WTC11 (cell line): ENCODE results near the gene GABRB1. TPM values are rescaled to one million over a fixed set of nuclear protein-coding genes. Genes with fewer than 3 reads are reported as not detected.

Source experiments
- ATAC-seq: fragments of 200-7000 bp; cut with Tn5 transposase; 2 replicates; pipeline ENCODE4 v1.10.0; 2021; ENCODE audit warnings: mild to moderate bottlenecking, moderate library complexity
- CTCF ChIA-PET: fragments of 300-600 bp; sonication (Branson Sonifier 250); formaldehyde crosslinking; loops from one replicate; lab custom pipeline; 2021; ENCODE audit warnings: antibody characterized with exemption; lab: Charles Lee
- POLR2A ChIA-PET: fragments of 350-600 bp; sonication (Branson Sonifier 250); formaldehyde crosslinking; loops from one replicate; lab custom pipeline; 2021; ENCODE audit warnings: antibody characterized with exemption; lab: Charles Lee
- DNase-seq: peaks from one replicate; pipeline ENCODE4 v3.0.0; 2021; ENCODE audit warnings: low spot score
- H3K27ac Mint-ChIP-seq: 2 replicates; pipeline ENCODE4 v1.8.0; 2021; ENCODE audit warnings: mixed read lengths
- H3K27me3 Mint-ChIP-seq: 2 replicates; pipeline ENCODE4 v1.8.0; 2021; ENCODE audit warnings: low read depth, mild to moderate bottlenecking, moderate library complexity, mixed read lengths
- H3K36me3 Mint-ChIP-seq: 2 replicates; pipeline ENCODE4 v1.8.0; 2021; ENCODE audit warnings: mixed read lengths
- H3K4me1 Mint-ChIP-seq: 2 replicates; pipeline ENCODE4 v1.8.0; 2022; ENCODE audit warnings: mixed read lengths
- H3K4me3 Mint-ChIP-seq: 2 replicates; pipeline ENCODE4 v1.8.0; 2021; ENCODE audit warnings: mild to moderate bottlenecking, moderate library complexity, mixed read lengths
- H3K9me3 Mint-ChIP-seq: 2 replicates; pipeline ENCODE4 v1.8.0; 2021; ENCODE audit warnings: mixed read lengths
- ELF4 ChIP-seq: sonication (generic); formaldehyde crosslinking; IDR thresholded peaks from 2 replicates; pipeline ENCODE4 v1.8.1; 2022; ENCODE audit warnings: low read depth, mild to moderate bottlenecking, moderate library complexity, missing genetic modification reagents
- HMGA2 ChIP-seq: fragments of 250-450 bp; sonication (Bioruptor Pico); IDR thresholded peaks from 2 replicates; pipeline ENCODE4 v1.4.0; 2021; ENCODE audit warnings: mild to moderate bottlenecking, moderate library complexity
- IRF2 ChIP-seq: sonication (generic); formaldehyde crosslinking; IDR thresholded peaks from 2 replicates; pipeline ENCODE4 v1.8.0; 2022; ENCODE audit warnings: low read depth, missing genetic modification reagents, borderline replicate concordance
- KAT7 ChIP-seq: sonication (generic); formaldehyde crosslinking; IDR thresholded peaks from 2 replicates; pipeline ENCODE4 v1.8.1; 2023; ENCODE audit warnings: missing genetic modification reagents, mild to moderate bottlenecking, borderline replicate concordance
- NR3C1 ChIP-seq: sonication (generic); formaldehyde crosslinking; conservative IDR thresholded peaks from 2 replicates; pipeline ENCODE4 v1.8.1; 2023; ENCODE audit warnings: low read depth, mild to moderate bottlenecking, missing genetic modification reagents
- RELA ChIP-seq: sonication (generic); formaldehyde crosslinking; IDR thresholded peaks from 2 replicates; pipeline ENCODE4 v1.8.1; 2022; ENCODE audit warnings: missing genetic modification reagents, mild to moderate bottlenecking, borderline replicate concordance
- RORB ChIP-seq: fragments of 250-450 bp; sonication (Bioruptor Pico); IDR thresholded peaks from 2 replicates; pipeline ENCODE4 v1.9.0; 2021; ENCODE audit warnings: mild to moderate bottlenecking
- SOX15 ChIP-seq: fragments of 250-450 bp; sonication (Bioruptor Pico); IDR thresholded peaks from 2 replicates; pipeline ENCODE4 v1.9.0; 2021; ENCODE audit warnings: mild to moderate bottlenecking
- TP53 ChIP-seq: sonication (generic); formaldehyde crosslinking; IDR thresholded peaks from 2 replicates; pipeline ENCODE4 v1.8.1; 2023; ENCODE audit warnings: mild to moderate bottlenecking, missing genetic modification reagents
- ZNF396 ChIP-seq: fragments of 250-450 bp; sonication (Bioruptor Pico); IDR thresholded peaks from 2 replicates; pipeline ENCODE4 v1.8.0; 2021; ENCODE audit warnings: mild to moderate bottlenecking, moderate library complexity, borderline replicate concordance
- total RNA-seq: library from RNA; stranded (reverse); gene quantifications from 3 replicates; pipeline ENCODE4 v1.2.3, GENCODE V29; 2021
- TF ChIP-seq, protein P1 (sequence below): sonication (generic); formaldehyde crosslinking; IDR thresholded peaks from 2 replicates; pipeline ENCODE4 v1.8.1; 2023; ENCODE audit warnings: mild to moderate bottlenecking, missing genetic modification reagents, moderate library complexity
- TF ChIP-seq, protein P2 (sequence below): sonication (generic); formaldehyde crosslinking; conservative IDR thresholded peaks from 2 replicates; pipeline ENCODE4 v1.8.1; 2022; ENCODE audit warnings: mild to moderate bottlenecking, missing genetic modification reagents
- TF ChIP-seq, protein P3 (sequence below): sonication (generic); formaldehyde crosslinking; IDR thresholded peaks from 2 replicates; pipeline ENCODE4 v1.8.1; 2023; ENCODE audit warnings: mild to moderate bottlenecking, moderate library complexity, missing genetic modification reagents
- TF ChIP-seq, protein P4 (sequence below): sonication (generic); formaldehyde crosslinking; conservative IDR thresholded peaks from 2 replicates; pipeline ENCODE4 v1.8.1; 2023; ENCODE audit warnings: mild to moderate bottlenecking, low read depth, missing genetic modification reagents, moderate library complexity
- TF ChIP-seq, protein P5 (sequence below): sonication (generic); formaldehyde crosslinking; IDR thresholded peaks from 2 replicates; pipeline ENCODE4 v1.8.1; 2022; ENCODE audit warnings: low read depth, mild to moderate bottlenecking, moderate library complexity, missing genetic modification reagents, borderline replicate concordance
- TF ChIP-seq, protein P6 (sequence below): fragments of 250-450 bp; sonication (Bioruptor Pico); IDR thresholded peaks from 2 replicates; pipeline ENCODE4 v1.9.0; 2021; ENCODE audit warnings: mild to moderate bottlenecking, borderline replicate concordance
- TF ChIP-seq, protein P7 (sequence below): sonication (generic); formaldehyde crosslinking; IDR thresholded peaks from 2 replicates; pipeline ENCODE4 v1.8.1; 2022; ENCODE audit warnings: missing genetic modification reagents, borderline replicate concordance
- TF ChIP-seq, protein P8 (sequence below): sonication (generic); formaldehyde crosslinking; IDR thresholded peaks from 2 replicates; pipeline ENCODE4 v1.8.0; 2023; ENCODE audit warnings: missing genetic modification reagents

The GABRB1 gene
- total RNA-seq, 1 experiment from 2014 or later = 0.66 TPM

DNA sequence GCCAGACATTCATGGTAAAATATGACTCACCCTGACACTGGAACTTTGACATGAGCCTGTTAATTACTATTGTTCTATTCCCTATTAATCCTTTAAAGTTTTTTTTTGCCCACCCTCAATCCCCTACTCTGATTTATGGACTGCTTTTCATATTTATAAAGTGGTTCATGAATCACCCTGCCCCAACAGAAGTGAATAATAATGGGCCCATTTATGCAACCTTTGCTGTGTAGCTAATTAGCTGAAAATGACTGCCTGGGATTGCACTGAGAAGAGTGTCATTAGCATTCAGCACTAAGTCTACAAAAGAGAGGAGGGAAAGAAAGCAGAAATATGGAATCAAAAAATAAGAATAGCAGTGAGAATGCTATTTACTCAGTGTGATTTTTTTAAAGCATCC, 277.8 kb downstream of the GABRB1 start:
- Mint-ChIP-seq H3K4me1 (0 out of 2 replicates have a peak, but pooled peaks cover 7% of the 10 kb centered on the region), H3K27me3 (no peaks in the 10 kb centered on the region), H3K9me3 (no peaks in the 10 kb centered on the region), H3K4me3 (no peak overlapping the region), H3K36me3 (no peaks in the 10 kb centered on the region), H3K27ac (no peak overlapping the region)
- DNase-seq (no peak), ATAC-seq (no peak)
- CTCF ChIA-PET = no interaction called here
- TF ChIP-seq NR3C1 (CRISPR knock-in tag) (no peak), ELF4 (CRISPR knock-in tag) (no peak), IRF2 (CRISPR knock-in tag) (no peak), KAT7 (CRISPR knock-in tag) (no peak), SOX15 (CRISPR knock-in tag) (no peak), HMGA2 (no peak), TP53 (no peak), RELA (CRISPR knock-in tag) (no peak), RORB (CRISPR knock-in tag) (no peak), ZNF396 (no peak)
- TF ChIP-seq, protein P1, sequence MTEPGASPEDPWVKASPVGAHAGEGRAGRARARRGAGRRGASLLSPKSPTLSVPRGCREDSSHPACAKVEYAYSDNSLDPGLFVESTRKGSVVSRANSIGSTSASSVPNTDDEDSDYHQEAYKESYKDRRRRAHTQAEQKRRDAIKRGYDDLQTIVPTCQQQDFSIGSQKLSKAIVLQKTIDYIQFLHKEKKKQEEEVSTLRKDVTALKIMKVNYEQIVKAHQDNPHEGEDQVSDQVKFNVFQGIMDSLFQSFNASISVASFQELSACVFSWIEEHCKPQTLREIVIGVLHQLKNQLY (CRISPR knock-in tag) = no peak
- TF ChIP-seq, protein P2, sequence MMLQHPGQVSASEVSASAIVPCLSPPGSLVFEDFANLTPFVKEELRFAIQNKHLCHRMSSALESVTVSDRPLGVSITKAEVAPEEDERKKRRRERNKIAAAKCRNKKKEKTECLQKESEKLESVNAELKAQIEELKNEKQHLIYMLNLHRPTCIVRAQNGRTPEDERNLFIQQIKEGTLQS (CRISPR knock-in tag) = no peak
- TF ChIP-seq, protein P3, sequence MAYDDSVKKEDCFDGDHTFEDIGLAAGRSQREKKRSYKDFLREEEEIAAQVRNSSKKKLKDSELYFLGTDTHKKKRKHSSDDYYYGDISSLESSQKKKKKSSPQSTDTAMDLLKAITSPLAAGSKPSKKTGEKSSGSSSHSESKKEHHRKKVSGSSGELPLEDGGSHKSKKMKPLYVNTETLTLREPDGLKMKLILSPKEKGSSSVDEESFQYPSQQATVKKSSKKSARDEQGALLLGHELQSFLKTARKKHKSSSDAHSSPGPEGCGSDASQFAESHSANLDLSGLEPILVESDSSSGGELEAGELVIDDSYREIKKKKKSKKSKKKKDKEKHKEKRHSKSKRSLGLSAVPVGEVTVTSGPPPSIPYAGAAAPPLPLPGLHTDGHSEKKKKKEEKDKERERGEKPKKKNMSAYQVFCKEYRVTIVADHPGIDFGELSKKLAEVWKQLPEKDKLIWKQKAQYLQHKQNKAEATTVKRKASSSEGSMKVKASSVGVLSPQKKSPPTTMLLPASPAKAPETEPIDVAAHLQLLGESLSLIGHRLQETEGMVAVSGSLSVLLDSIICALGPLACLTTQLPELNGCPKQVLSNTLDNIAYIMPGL (CRISPR knock-in tag) = no peak
- TF ChIP-seq, protein P4, sequence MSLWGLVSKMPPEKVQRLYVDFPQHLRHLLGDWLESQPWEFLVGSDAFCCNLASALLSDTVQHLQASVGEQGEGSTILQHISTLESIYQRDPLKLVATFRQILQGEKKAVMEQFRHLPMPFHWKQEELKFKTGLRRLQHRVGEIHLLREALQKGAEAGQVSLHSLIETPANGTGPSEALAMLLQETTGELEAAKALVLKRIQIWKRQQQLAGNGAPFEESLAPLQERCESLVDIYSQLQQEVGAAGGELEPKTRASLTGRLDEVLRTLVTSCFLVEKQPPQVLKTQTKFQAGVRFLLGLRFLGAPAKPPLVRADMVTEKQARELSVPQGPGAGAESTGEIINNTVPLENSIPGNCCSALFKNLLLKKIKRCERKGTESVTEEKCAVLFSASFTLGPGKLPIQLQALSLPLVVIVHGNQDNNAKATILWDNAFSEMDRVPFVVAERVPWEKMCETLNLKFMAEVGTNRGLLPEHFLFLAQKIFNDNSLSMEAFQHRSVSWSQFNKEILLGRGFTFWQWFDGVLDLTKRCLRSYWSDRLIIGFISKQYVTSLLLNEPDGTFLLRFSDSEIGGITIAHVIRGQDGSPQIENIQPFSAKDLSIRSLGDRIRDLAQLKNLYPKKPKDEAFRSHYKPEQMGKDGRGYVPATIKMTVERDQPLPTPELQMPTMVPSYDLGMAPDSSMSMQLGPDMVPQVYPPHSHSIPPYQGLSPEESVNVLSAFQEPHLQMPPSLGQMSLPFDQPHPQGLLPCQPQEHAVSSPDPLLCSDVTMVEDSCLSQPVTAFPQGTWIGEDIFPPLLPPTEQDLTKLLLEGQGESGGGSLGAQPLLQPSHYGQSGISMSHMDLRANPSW (CRISPR knock-in tag) = no peak
- TF ChIP-seq, protein P5, sequence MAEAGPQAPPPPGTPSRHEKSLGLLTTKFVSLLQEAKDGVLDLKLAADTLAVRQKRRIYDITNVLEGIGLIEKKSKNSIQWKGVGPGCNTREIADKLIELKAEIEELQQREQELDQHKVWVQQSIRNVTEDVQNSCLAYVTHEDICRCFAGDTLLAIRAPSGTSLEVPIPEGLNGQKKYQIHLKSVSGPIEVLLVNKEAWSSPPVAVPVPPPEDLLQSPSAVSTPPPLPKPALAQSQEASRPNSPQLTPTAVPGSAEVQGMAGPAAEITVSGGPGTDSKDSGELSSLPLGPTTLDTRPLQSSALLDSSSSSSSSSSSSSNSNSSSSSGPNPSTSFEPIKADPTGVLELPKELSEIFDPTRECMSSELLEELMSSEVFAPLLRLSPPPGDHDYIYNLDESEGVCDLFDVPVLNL = no peak
- TF ChIP-seq, protein P6, sequence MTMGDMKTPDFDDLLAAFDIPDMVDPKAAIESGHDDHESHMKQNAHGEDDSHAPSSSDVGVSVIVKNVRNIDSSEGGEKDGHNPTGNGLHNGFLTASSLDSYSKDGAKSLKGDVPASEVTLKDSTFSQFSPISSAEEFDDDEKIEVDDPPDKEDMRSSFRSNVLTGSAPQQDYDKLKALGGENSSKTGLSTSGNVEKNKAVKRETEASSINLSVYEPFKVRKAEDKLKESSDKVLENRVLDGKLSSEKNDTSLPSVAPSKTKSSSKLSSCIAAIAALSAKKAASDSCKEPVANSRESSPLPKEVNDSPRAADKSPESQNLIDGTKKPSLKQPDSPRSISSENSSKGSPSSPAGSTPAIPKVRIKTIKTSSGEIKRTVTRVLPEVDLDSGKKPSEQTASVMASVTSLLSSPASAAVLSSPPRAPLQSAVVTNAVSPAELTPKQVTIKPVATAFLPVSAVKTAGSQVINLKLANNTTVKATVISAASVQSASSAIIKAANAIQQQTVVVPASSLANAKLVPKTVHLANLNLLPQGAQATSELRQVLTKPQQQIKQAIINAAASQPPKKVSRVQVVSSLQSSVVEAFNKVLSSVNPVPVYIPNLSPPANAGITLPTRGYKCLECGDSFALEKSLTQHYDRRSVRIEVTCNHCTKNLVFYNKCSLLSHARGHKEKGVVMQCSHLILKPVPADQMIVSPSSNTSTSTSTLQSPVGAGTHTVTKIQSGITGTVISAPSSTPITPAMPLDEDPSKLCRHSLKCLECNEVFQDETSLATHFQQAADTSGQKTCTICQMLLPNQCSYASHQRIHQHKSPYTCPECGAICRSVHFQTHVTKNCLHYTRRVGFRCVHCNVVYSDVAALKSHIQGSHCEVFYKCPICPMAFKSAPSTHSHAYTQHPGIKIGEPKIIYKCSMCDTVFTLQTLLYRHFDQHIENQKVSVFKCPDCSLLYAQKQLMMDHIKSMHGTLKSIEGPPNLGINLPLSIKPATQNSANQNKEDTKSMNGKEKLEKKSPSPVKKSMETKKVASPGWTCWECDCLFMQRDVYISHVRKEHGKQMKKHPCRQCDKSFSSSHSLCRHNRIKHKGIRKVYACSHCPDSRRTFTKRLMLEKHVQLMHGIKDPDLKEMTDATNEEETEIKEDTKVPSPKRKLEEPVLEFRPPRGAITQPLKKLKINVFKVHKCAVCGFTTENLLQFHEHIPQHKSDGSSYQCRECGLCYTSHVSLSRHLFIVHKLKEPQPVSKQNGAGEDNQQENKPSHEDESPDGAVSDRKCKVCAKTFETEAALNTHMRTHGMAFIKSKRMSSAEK = no peak
- TF ChIP-seq, protein P7, sequence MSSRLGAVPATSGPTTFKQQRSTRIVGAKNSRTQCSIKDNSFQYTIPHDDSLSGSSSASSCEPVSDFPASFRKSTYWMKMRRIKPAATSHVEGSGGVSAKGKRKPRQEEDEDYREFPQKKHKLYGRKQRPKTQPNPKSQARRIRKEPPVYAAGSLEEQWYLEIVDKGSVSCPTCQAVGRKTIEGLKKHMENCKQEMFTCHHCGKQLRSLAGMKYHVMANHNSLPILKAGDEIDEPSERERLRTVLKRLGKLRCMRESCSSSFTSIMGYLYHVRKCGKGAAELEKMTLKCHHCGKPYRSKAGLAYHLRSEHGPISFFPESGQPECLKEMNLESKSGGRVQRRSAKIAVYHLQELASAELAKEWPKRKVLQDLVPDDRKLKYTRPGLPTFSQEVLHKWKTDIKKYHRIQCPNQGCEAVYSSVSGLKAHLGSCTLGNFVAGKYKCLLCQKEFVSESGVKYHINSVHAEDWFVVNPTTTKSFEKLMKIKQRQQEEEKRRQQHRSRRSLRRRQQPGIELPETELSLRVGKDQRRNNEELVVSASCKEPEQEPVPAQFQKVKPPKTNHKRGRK = no peak
- TF ChIP-seq, protein P8, sequence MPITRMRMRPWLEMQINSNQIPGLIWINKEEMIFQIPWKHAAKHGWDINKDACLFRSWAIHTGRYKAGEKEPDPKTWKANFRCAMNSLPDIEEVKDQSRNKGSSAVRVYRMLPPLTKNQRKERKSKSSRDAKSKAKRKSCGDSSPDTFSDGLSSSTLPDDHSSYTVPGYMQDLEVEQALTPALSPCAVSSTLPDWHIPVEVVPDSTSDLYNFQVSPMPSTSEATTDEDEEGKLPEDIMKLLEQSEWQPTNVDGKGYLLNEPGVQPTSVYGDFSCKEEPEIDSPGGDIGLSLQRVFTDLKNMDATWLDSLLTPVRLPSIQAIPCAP (CRISPR knock-in tag) = no peak
- POLR2A ChIA-PET = no interaction called here
